SK-N-MC (cell line): ENCODE results near the gene SNRK.
"Not testable (repeated sequence)": the region's sequence is repeated elsewhere in the genome, so short reads cannot be mapped to it uniquely, and the experiment has no call there.

Experiments used
- EZH2 ChIP-seq: fragments of 200-600 bp; sonication (generic); IDR thresholded peaks from one replicate; pipeline ENCODE4 v1.6.1; 2017; ENCODE audit warnings: antibody characterized with exemption
- POLR2AphosphoS5 ChIP-seq: IDR thresholded peaks from 2 replicates; pipeline ENCODE4 v1.6.1; 2012; ENCODE audit warnings: mild to moderate bottlenecking, low read depth, low read length, borderline replicate concordance

DNA sequence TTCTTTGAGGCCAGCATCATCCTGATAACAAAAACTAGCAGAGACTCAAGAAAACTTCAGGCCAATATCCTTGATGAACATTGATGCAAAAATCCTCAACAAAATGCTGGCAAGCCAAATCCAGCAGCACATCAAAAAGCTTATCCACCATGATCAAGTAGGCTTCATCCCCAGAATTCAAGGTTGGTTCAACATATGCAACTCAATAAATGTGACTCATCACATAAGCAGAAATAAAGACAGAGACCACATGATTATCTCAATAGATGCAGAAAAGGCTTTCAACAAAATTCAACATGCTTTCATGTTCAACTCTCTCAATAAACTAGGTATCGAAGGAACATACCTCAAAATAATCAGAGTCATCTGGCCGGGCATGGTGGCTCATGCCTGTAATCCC is 69.7 kb downstream of the SNRK start:
- TF ChIP-seq EZH2, POLR2AphosphoS5: not testable (repeated sequence)
